A549 treated with Mapracorat at 1 μM for 4 hours (cell line): ENCODE results near the gene CKMT2. TPM values are rescaled to one million over a fixed set of nuclear protein-coding genes. Genes with fewer than 3 reads are reported as not detected.

ENCODE experiments used
- total RNA-seq: library from RNA; stranded (reverse); fragments of 200-300 nt; extraction: Qiagen RNA extraction; gene quantifications from 5 replicates; pipeline ENCODE4 v1.2.3, GENCODE V29; 2022

The CKMT2 gene
- total RNA-seq: not detected in 5 replicates

DNA sequence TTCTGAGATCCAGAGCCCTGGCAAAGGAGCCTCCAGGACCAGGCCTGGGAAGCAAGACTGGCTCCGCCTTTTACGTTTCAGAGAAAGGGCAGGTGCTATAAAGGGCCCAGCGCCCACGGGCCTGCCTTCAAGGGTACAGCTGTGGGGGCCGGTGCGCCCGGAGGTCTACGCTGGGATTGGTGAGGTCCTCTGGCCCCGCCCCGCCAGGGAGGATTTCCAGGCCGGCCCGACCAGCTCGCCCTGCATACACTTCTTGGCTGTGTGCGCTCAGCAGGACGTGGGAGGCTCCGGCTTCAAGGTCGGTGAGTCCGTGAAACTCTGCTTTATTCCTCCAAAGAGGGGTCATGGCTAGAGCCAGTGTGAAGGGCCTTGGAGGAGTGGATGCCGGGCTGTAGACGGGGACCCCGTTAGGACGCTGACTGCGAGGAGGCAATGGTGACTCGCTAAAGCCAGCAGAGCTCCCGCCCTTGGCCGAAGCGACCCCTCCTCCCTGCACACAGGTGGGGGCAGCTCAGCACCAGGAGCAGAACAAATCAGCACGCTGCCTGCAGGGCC lies at the start of gene CKMT2:
Gene CKMT2, plus strand, starts transcription at position 243 of the 555 bp plus-strand sequence. CDS start 17,811 bp downstream, outside the sequence.

DNA sequence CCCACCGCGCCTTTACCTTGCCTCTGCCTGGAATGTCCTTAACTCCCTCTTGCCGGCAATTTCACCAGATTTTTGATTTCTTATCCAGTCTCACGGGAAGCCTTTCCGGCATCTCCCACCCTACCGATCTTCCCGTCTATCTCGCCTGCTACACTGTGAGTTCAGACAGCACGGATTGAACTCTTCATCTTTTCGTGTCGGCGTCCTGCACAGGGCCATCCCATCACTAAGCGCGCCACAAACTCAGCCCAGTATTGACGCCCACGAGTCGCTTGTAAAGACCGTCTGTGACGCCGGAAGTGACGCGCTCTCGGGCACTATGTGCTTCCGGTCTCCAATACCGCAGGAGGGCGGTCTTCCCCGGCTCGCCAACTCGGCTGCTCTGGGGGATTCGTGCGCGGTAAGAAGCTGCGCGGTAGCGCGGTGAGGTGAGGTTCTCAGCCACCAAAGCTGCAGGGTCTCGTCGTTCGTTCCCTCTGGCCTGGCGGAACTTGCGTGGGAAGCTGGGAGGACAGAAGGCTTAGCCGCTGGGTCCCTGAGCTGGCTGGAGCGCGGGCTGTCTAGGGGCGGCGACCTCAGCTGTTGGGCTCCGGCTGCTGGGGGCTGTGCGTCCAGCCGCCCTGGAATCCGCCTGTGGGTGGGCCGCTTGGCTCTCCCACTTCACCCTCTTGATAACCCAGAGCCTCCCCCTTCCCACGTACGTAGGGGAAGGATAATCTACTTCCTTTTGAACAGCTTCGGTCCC lies 68.3 kb downstream of the CKMT2 start, which contains the start of gene ZCCHC9:
Gene ZCCHC9, plus strand, starts transcription at position 317 of the 745 bp plus-strand sequence. CDS start 3,171 bp downstream, outside the sequence.

Other genes starting within 250 kb of the CKMT2 start
- gene ZCCHC9, start 68.3 kb downstream of the CKMT2 start, total RNA-seq: 24.7 to 28.1 TPM (median 26.3 TPM) in 5 replicates
- gene ACOT12, start 160.8 kb downstream of the CKMT2 start, total RNA-seq: 0.23 TPM in 1 of 5 replicates, not detected in the others